NCI-H187 (cell line): ENCODE results near the gene MALRD1.
"Not testable (repeated sequence)": the region's sequence is repeated elsewhere in the genome, so short reads cannot be mapped to it uniquely, and the experiment has no call there.

ENCODE experiments used
- DNase-seq, 2 experiments: peaks; one replicate each; lab custom pipeline; 2025; lab: John Stamatoyannopoulos, UW

The MALRD1 gene

DNA sequence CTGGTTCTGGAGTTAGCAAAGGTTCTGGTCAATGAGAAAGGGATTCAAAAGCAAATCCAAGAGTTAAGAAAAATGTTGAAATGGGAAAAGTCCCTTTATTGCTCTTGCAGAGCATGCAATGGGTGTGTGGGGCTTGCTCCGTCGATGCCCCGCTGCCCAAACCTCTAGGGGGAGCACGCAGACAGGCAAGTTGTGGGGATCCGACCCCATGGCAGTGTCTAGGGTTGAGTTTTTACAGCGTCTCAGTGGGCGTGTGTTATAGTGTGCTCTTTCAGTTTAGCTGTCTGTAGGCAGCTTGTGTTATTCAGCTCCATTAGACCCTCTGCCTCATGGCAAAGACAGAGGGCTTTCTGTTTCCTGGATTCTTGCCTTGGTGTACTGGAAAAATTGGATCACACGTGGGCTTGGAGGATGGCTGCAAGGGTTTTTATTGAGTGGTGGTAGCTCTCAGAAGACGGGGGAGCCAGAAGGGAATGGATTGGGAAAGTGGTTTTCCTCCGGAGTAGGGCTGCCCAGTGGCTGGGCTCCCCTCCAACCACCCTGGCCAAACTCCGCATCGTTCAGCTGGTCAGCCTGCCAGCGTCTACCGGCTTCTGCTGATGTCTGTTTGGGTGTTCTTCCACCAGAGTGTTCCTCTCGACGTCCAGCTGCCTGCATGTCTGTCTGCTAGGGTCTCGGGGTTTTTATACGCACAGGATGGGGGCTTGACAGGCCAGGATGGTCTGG is 665.4 kb downstream of the MALRD1 start:
- DNase-seq = no peak

DNA sequence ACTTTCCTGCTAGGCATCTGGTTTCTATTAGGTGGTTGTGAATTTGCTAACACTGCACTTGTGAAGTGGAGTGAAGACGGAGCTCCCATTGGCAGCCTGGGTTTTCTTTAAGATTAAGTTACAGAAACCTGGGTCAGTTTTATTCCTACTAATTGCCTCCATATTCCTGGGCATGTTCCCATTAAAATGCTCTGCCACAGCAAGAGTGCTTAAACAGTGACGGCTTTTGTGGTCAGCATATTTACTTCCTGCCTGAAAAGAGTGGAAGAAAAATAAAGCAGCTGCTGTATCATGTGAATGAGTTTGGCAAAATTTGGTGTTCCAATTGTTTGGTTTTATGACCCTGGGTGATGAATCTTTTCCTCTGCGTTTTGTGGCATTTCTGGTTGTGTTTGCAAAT is 670.7 kb downstream of the MALRD1 start:
- no peak for DNase-seq

DNA sequence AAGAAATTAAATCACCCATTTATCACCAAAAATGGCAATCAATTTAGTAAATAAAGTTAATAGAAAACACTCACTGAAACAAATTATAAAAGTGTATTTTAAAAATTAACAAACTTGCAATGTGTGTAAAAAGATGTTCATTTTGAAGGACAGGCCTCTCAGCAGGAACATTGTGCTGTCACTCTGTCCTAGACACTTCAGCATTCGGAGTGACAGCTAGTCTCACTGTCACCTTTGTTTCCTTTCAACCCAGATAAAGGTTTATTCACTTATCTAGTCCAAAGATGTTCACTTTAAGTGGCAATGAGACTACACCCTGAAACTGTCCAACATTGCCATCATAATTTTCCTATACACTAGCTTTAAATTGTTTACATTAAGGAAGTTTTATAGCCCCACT is 675.7 kb downstream of the MALRD1 start:
- DNase-seq = no peak

DNA sequence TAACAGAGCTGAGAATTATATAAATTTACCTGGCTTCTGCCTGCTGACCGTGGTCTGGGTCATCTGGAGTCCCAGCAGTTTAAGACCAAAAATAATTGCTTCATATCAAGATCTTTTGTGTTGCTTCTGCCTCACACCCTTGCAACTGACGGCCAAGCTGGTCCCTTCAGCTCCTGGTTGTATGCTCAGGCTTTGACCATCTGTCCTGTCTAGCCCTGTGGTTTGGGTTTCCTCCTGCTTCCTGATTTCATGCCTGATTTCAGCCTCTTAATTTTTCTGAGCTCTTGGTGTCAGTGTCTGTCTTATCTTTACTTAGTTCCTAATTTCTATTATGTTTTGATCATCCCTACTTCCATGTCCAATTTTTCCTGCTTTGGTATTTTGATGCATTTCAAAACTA is 679.8 kb downstream of the MALRD1 start:
- no peak for DNase-seq

DNA sequence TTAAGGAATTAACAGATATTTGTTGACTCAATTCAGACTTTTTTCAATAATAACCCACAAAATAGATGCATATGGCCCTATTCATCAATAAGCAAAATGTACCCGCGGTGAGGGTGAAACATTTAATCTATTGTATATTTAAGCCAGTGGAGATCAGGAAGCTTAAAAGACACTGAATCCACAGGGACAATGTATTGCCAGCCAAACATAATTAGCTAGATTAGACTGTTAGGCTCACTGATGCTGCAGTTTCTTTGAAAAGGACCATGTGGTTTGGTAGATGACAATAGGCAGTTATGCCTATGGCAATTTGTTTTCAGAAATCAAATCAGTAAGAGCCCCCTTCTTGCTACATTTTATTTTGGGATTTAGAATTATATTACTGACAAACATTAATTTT is 680.4 kb downstream of the MALRD1 start:
- no peak for DNase-seq

DNA sequence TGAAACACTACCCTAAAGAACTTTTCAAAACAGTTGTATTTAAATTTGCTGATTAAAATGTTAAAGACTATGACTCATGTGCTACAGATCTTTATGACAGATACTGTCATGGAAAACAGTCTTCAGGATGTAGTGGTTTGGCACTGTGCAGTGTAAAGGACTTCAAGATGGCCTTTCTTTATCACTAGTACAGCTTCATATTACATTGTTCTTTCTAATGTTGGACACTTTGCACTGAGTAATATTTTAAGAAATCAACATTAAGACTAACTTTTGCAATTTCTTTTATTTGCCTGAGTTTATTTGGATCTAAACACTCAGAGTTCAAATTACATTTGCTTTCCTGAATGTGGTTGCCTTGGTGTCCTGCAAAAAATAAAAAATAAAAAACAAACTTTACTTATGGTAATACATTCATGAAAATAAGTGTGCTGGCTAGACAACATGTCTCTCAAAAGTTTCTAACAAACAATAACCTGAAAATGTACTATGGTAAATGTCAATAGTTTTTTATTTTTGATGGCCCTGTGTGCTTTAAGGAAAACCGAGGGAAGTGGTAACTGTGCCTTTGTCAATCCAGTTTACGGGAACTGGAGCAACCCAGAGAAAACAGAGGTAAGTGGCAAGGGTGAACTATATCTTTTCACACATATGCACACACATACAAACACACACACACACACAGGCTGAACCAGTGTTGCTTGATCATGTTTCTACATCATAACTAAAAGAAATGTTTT is 681.7 kb downstream of the MALRD1 start:
- no peak for DNase-seq

DNA sequence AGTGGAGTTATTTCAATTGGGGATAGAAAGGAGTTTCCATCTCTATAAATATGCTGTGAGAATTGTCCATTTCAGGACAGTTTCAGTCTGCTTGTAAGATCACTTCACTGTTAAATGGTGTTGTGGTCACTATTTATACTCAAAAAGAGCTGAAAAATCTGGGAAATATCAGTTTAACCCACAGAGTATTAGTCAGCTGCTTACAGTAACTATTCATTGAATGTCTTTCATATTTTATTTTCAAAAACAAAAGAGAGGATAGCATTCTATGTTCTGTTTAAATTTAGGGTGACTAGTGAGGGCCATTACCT is 682.3 kb downstream of the MALRD1 start:
- no peak for DNase-seq

DNA sequence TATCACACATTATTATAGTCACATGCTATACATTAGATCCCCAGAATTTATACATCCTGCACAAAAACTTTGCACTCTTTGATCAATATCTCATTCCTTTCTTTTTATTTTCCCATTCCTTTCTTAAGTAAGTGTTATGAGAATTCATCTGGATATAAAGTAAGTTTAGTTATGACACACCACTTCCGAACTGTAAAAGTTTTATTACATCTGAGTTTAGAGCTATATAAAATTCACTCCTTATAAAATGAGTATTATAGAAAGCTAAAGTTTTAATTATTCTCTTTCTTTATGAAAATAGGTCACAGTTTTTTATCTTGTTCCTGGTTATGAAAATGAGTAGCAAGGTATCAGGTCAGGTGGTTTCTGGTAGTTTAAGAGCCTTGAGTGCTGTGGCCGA is 683.0 kb downstream of the MALRD1 start:
- no peak for DNase-seq

DNA sequence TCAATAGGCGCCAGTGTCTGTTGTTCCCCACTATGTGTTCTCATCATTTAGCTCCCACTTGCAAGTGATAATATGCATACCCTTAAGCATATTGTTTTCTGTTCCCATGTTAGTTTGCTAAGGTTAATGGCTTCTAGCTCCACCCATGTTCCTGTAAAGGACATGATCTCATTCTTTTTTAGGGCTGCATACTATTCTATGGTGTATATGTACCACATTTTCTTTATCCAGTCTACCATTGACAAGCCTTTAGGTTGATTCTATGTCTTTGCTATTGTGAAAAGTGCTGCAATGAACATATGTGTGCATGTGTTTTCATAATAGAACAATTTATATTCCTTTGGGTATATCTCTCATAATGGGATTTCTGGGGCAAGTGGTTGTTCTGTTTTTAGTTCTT is 689.8 kb downstream of the MALRD1 start:
- no peak for DNase-seq

DNA sequence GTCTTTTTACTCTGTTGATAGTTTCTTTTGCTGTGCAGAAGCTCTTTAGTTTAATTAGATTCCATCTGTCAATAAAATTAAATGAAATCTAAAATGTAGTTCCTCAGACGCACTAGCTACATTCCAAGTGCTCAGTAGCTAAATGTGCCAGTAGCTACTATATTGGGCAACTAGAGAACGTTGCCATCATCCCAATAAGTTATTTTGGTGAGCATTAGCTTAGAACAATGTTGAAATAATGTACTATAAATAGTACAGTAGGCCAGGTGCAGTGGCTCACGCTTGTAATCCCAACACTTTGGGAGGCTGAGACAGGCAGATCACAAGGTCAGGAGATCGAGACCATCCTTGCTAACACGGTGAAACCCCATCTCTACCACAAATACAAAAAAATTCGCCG is 690.6 kb downstream of the MALRD1 start:
- DNase-seq = not testable (repeated sequence)

DNA sequence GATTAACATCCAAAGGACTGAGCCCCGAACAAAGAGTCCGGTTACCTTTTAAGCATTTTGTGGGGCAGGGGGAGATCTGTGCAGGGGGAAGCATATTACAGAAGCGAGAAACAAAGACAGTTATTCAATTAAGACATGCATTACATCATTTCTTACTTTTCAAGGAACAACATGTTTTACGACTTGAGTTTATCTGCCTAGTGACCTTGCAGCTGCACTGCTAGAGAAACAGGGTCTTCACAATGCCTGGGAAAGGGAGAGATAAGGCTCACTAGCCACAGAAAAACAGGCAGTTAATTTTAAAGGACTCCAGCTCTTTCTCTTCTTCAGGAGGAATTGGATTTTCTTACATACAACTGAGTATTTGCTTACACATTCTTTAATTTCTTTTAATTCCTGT is 693.5 kb downstream of the MALRD1 start:
- DNase-seq = not testable (repeated sequence)

DNA sequence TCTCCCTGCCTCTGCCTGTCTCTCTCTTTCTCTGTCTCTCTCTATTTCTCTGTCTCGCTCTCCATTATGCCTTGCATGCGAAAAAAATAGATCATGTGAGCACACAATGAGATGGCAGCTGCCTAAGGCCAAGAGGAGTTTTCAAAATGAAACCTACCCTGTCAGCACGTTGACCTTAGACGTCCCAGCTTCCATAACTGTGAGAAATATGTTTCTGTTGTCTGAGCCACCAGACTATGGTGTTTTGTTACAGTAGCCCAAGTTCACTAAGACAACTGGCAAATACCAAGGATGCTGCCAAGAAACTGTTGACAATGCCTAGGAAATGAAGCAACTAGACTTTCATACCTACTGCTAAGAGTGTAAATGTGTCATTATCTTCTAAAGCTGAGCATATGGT is 697.1 kb downstream of the MALRD1 start:
- DNase-seq = no peak

DNA sequence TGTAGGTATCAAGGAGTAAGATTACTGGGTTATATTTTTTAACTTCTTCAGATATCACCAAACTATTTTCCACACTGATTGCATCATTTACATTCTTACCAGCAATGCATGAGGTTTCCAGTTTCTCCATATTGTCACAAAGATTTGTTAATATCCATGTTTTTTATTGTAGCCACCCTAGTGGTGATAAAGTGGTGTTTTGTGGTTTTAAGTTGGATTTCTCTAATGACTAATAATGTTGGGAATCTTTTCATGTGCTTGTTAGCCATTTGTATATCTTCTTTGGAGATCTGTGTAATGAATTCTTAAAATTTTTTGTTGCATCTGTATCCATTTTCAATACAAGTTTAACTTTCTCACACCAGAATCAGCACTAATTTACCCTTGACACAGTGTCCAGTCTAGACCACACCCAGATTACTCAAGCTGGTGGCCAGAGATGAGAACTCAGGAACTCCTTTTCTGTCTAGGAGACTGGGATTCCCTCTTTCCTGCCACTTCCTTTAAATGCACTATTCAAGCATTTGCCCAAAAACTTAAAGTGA is 700.7 kb downstream of the MALRD1 start:
- no peak for DNase-seq

DNA sequence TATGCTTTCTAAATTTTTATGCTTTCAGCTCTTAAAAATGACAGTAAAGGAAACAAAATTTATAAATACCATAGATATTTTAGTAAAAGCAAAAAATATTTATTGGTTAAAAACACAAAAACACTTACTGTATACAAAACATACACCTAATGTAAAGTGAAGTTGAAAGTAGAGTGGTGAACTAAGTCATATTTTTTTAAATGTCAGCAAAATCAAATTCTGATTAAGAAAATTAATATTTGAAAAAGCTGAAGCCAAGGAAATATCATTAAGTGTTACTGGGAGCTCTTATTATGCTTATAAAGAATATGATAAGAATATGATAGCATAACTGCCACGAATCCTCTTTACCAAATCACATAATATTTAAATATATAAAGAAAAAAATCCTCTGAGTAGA is 702.4 kb downstream of the MALRD1 start:
- DNase-seq = no peak

DNA sequence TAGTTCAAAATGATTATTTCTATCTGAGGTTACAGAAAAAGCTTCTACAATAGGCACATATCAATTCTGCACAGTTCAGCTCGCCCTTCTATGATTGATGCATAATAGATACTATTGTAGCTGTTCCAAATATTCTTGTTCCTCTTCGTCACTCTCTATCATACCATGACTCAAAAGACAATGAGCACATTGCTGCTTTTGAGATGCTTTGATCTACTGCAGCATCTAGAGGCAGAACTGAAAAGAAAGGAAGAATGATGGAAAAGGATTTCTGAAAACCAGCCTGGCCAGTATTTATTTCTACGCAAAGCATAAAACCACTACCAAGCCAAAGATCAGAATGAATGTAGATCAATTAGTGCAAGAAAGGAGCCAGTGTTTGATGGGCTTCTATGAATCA is 708.3 kb downstream of the MALRD1 start:
- DNase-seq = no peak

DNA sequence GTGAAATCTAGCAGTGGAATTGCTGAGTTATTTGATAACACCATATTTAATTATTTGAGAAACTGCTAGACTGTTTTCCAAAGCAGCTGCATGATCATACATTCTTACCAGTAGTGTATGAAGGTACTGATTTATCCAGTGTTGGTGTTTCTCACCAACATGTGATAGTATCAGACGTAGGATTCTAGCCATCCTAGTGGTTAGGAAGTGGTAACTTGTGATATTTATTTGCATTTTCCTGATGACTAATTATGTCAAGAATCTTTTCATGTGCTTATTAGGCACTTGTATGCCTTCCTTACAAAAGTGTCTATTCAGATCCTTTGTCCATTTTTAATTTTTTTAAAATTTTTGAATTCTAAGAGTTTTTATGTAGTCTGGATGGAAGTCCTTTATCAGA is 713.4 kb downstream of the MALRD1 start:
- DNase-seq = no peak

DNA sequence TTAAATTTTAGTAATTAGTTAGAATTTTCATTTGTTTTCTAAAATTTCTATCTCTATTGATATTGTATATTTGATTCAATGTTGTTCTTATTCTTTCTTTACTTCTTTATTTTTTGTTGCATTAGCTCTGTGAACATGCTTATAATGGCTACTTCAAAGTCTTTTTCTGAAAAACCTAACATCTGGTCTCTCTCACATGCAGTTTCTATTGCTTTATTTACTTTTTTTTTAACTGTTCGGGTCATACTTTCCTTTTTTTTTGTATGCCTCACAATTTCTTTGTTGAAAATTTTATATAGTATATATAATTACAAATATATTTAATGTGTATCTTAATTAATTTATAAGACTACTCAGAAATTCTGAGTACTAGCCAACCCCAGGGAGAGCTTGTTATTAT is 715.5 kb downstream of the MALRD1 start:
- no peak for DNase-seq

DNA sequence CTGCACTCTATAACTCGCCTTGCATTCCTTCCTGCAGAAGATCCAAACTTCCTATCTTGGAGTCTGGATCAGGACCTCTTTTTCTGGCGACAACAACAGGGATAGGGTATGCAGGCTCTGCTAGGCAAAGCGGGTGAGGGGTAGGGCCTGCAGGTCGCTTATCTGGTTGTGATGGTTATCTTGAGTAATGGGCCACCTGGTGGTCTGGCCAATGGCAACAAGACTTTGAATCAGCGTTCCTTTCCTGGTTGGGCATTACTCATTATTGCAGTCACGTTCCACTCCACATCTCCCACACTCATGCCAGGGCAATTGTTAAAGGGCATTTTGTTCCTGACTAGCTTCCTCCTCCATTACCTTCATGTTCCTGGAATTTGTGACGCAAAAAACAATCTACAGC is 719.3 kb downstream of the MALRD1 start:
- no peak for DNase-seq

DNA sequence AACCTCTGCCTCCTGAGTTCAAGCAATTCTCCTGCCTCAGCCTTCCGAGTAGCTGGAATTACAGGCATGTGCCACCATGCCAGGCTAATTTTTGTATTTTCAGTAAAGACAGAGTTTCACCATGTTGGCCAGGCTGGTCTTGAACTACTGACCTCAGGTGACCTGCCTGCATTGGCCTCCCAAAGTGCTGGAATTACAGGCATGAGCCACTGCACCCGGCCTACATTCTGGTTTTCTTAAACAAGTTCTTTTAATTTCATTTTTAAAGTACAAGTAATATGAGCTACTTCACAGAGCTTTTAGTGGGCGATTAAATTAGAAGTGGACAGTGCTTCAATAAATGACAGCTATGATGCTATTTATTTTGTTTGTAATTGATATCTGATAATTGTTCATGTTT is 721.2 kb downstream of the MALRD1 start:
- DNase-seq = not testable (repeated sequence)

DNA sequence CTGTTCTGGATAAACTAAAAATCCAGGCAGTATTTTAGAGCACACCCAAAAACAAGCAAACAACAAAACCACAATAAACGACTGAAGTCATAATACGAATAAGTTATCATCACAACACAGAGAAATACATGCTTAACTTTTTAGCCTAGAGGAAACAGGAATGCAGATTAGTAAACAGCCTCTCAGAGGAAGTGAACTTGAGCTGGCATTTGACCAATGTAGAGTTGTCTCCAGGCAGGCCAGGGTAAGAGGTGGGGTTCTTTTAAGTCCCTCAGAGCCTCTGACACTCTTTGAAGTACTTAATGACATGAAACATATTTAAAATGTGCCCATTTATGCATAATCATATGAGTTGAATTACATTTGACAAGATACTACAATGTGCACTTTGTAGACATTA is 724.4 kb downstream of the MALRD1 start:
- no peak for DNase-seq

DNA sequence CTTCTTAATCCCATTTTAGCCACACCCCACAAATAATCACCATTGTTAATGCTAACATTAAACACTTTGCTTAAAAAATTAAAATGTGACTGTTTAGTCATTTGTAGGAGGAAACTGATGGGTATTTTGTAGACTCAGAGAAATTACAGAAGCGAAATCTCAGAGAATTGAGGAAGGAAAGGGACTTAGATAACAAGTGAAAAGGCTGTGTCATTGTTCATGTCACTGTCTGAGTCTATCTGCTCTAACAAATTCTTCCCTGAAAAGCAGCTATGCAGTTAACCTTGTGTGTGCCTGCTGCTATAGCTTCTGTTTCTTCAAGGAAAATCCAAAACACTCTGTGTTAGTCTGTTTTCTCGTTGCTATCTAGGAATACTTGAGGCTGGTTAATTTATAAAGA is 726.7 kb downstream of the MALRD1 start:
- no peak for DNase-seq

DNA sequence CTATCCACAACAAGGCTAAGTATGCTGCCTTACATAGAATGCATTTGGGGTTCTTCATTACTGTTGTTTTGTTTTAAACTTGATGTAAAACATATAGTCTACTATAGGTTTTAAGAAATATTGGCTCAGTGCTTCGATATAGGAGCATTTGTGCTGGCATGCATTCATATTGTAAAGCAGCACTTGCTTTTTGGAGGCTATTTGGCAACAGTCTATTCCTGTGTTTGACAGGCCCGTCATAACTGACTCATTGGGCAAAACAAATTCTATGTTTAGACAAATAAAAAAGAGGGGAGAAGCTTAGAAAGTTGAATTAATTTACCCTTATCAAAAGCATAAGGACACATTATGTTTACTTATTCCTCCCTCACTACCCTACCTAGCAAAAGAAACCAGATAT is 729.2 kb downstream of the MALRD1 start:
- no peak for DNase-seq

DNA sequence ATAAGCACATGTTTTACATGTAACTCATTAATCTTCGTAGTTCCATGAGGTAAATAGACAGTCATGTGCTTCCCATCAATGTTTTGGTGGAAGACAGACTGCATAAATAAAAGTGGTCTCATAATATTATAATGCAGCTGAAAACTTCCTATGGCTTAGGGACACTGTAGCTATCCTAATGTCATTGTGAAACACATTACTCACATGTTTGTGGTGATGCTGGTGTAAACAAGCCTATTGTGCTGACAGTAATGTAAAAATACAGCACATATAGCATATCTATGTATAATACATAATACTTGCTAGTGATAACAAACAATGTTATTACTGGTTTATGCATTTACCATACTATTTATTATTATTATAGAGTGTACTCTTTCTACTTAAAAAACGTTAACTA is 730.4 kb downstream of the MALRD1 start:
- DNase-seq = no peak
